Astrocyte (in vitro differentiated cells and primary cell): ENCODE data around the gene RAB9B. TPM values are rescaled to one million over a fixed set of nuclear protein-coding genes. Genes with fewer than 3 reads are reported as not detected.
A peak's percentile ranks its signal among the peaks of the same experiment; 100 is the strongest.
"Not testable (repeated sequence)": the region's sequence is repeated elsewhere in the genome, so short reads cannot be mapped to it uniquely, and the experiment has no call there.

Experiments
- DNase-seq: peaks from one replicate; pipeline ENCODE4 v3.0.0-alpha.2; 2010; ENCODE audit warnings: low read depth
- FAIRE-seq: peaks from 2 replicates; lab custom pipeline; 2011; peaks lifted over from hg19 to GRCh38; lab: Jason Lieb, UNC
- H2AFZ ChIP-seq: 2 replicates; pipeline ENCODE4 v1.6.0; 2012; ENCODE audit warnings: low read depth, low read length, inconsistent platforms
- H3K27ac ChIP-seq: 2 replicates; pipeline ENCODE4 v1.5.1; 2011; ENCODE audit warnings: low read depth, low read length, inconsistent platforms
- H3K27me3 ChIP-seq: 2 replicates; pipeline ENCODE4 v1.6.0; 2011; ENCODE audit warnings: low read length, inconsistent platforms; ENCODE audit not compliant: insufficient read depth
- H3K36me3 ChIP-seq: 2 replicates; pipeline ENCODE4 v1.5.1; 2011; ENCODE audit warnings: low read length, inconsistent platforms; ENCODE audit not compliant: insufficient read depth
- H3K4me1 ChIP-seq: 2 replicates; pipeline ENCODE4 v1.5.1; 2011; ENCODE audit warnings: low read length, inconsistent platforms; ENCODE audit not compliant: insufficient read depth
- H3K4me2 ChIP-seq: 2 replicates; pipeline ENCODE4 v1.6.0; 2012; ENCODE audit warnings: low read length, inconsistent platforms
- H3K4me3 ChIP-seq: 2 replicates; pipeline ENCODE4 v1.5.1; 2011; ENCODE audit warnings: low read depth, mild to moderate bottlenecking, low read length, inconsistent platforms; ENCODE audit not compliant: insufficient read depth
- H3K79me2 ChIP-seq: 2 replicates; pipeline ENCODE4 v1.6.0; 2012; ENCODE audit warnings: mild to moderate bottlenecking, low read length, inconsistent platforms; ENCODE audit not compliant: insufficient read depth
- H3K9ac ChIP-seq: 2 replicates; pipeline ENCODE4 v1.6.0; 2012; ENCODE audit warnings: mild to moderate bottlenecking, low read length, inconsistent platforms
- H3K9me3 ChIP-seq: 2 replicates; pipeline ENCODE4 v1.5.1; 2012; ENCODE audit warnings: low read depth, mild to moderate bottlenecking, low read length, inconsistent platforms; ENCODE audit not compliant: insufficient read depth
- H4K20me1 ChIP-seq: 2 replicates; pipeline ENCODE4 v1.6.0; 2012; ENCODE audit warnings: low read length, inconsistent platforms; ENCODE audit not compliant: insufficient read depth
- H3K27ac Mint-ChIP-seq: one replicate; pipeline ENCODE4 v1.8.0; 2021; ENCODE audit warnings: mild to moderate bottlenecking, mixed read lengths; ENCODE audit not compliant: unreplicated experiment
- H3K27me3 Mint-ChIP-seq: one replicate; pipeline ENCODE4 v1.8.0; 2021; ENCODE audit warnings: low read depth, mixed read lengths; ENCODE audit not compliant: unreplicated experiment
- H3K36me3 Mint-ChIP-seq: one replicate; pipeline ENCODE4 v1.8.0; 2021; ENCODE audit warnings: low read depth, mixed read lengths; ENCODE audit not compliant: unreplicated experiment
- H3K4me1 Mint-ChIP-seq: one replicate; pipeline ENCODE4 v1.8.0; 2021; ENCODE audit warnings: low read depth, mixed read lengths; ENCODE audit not compliant: unreplicated experiment
- H3K4me3 Mint-ChIP-seq: one replicate; pipeline ENCODE4 v1.8.0; 2021; ENCODE audit warnings: mild to moderate bottlenecking, moderate library complexity, mixed read lengths; ENCODE audit not compliant: unreplicated experiment
- H3K9me3 Mint-ChIP-seq: one replicate; pipeline ENCODE4 v1.8.0; 2021; ENCODE audit warnings: mild to moderate bottlenecking, mixed read lengths; ENCODE audit not compliant: unreplicated experiment
- CTCF ChIP-seq: IDR thresholded peaks from 2 replicates; pipeline ENCODE4 v1.5.1; 2011; ENCODE audit warnings: low read depth, mild to moderate bottlenecking, inconsistent platforms, low read length, moderate library complexity; ENCODE audit not compliant: insufficient read depth
- EZH2 ChIP-seq: IDR thresholded peaks from 2 replicates; pipeline ENCODE4 v1.6.1; 2012; ENCODE audit warnings: mild to moderate bottlenecking, low read length, inconsistent platforms; ENCODE audit not compliant: insufficient read depth
- total RNA-seq: library from RNA; stranded (reverse); gene quantifications from 2 replicates; pipeline ENCODE4 v1.2.1, GENCODE V29; 2021

Gene RAB9B
- total RNA-seq, 1 donor from 2014 or later, result 2.2 TPM

- Mint-ChIP-seq H3K4me3 (no peak overlapping the region), H3K27me3 (no peaks in the 10 kb centered on the region), H3K9me3 (no peaks in the 10 kb centered on the region), H3K27ac (no peak overlapping the region), H3K4me1 (peaks cover 9% of the 10 kb centered on the region), H3K36me3 (no peaks in the 10 kb centered on the region)
- no peaks in the 10 kb centered on the region for H3K4me1 ChIP-seq
- no peak overlapping the region for H3K4me3 ChIP-seq
- no peaks in the 10 kb centered on the region for H3K36me3 ChIP-seq
- H3K9ac ChIP-seq, result no peak overlapping the region
- TF ChIP-seq EZH2 (no peak), CTCF (no peak)
- H3K4me2 ChIP-seq, result no peak overlapping the region
- no peaks in the 10 kb centered on the region for H3K79me2 ChIP-seq
- no peaks in the 10 kb centered on the region for H4K20me1 ChIP-seq
- no peaks in the 10 kb centered on the region for H3K27me3 ChIP-seq
- DNase-seq, result no peak
- no peak overlapping the region for H3K27ac ChIP-seq
- no peak for FAIRE-seq
- no peaks in the 10 kb centered on the region for H3K9me3 ChIP-seq
- no peak overlapping the region for H2AFZ ChIP-seq
These were observed 13.0 kb downstream of the RAB9B start for GRCh38 chrX:103818842-103819619.

- TF ChIP-seq EZH2 (no peak), CTCF (peak; percentile 44)
- H3K4me3 Mint-ChIP-seq, result no peak overlapping the region
- Histone ChIP-seq H3K9ac (no peak overlapping the region), H3K36me3 (no peaks in the 10 kb centered on the region), H4K20me1 (no peaks in the 10 kb centered on the region), H2AFZ (no peak overlapping the region), H3K4me3 (no peak overlapping the region), H3K4me1 (no peaks in the 10 kb centered on the region), H3K27me3 (no peaks in the 10 kb centered on the region), H3K27ac (no peak overlapping the region), H3K4me2 (no peak overlapping the region), H3K9me3 (no peaks in the 10 kb centered on the region), H3K79me2 (no peaks in the 10 kb centered on the region)
- H3K9me3 Mint-ChIP-seq, result no peaks in the 10 kb centered on the region
- no peak for DNase-seq
- H3K27me3 Mint-ChIP-seq, result no peaks in the 10 kb centered on the region
- no peaks in the 10 kb centered on the region for H3K36me3 Mint-ChIP-seq
- no peaks in the 10 kb centered on the region for H3K4me1 Mint-ChIP-seq
- no peak for FAIRE-seq
- no peak overlapping the region for H3K27ac Mint-ChIP-seq
These were observed 14.6 kb downstream of the RAB9B start for GRCh38 chrX:103817502-103817901.

- not testable (repeated sequence) for H2AFZ ChIP-seq, H3K4me1 ChIP-seq, H3K36me3 ChIP-seq, H3K79me2 ChIP-seq, DNase-seq, H3K9ac ChIP-seq, H3K4me3 ChIP-seq, FAIRE-seq, H4K20me1 ChIP-seq, H3K27me3 Mint-ChIP-seq, H3K9me3 Mint-ChIP-seq, H3K4me2 ChIP-seq, H3K27me3 ChIP-seq, H3K4me3 Mint-ChIP-seq, H3K4me1 Mint-ChIP-seq, H3K27ac ChIP-seq, H3K9me3 ChIP-seq, H3K27ac Mint-ChIP-seq, H3K36me3 Mint-ChIP-seq
These were observed 15.0 kb downstream of the RAB9B start for GRCh38 chrX:103817101-103817500.
